GM06990 (cell line): ENCODE results near the gene OR51B6.
"Not testable (repeated sequence)": the region's sequence is repeated elsewhere in the genome, so short reads cannot be mapped to it uniquely, and the experiment has no call there.

ENCODE experiments used
- DNase-seq: peaks from one replicate; pipeline ENCODE4 v3.0.0-alpha.2; 2011; ENCODE audit not compliant: insufficient read length; ENCODE audit errors: extremely low read depth
- H3K27me3 ChIP-seq: replicated peaks from 2 replicates; pipeline ENCODE4 v1.6.0; 2011; ENCODE audit warnings: low read length; ENCODE audit not compliant: control insufficient read depth, insufficient read depth
- H3K36me3 ChIP-seq: 2 replicates; pipeline ENCODE4 v1.5.1; 2011; ENCODE audit warnings: low read length; ENCODE audit not compliant: control insufficient read depth, insufficient read depth
- H3K4me3 ChIP-seq: replicated peaks from 2 replicates; pipeline ENCODE4 v1.5.1; 2011; ENCODE audit warnings: low read depth, mild to moderate bottlenecking, control low read depth, low read length
- CTCF ChIP-seq: IDR thresholded peaks from 2 replicates; pipeline ENCODE4 v1.5.1; 2011; ENCODE audit warnings: low read length, control low read depth, mild to moderate bottlenecking, inconsistent platforms; ENCODE audit not compliant: insufficient read depth, poor library complexity, severe bottlenecking

OR51B6 gene

GRCh38 chr11:5362017-5362625, 10.8 kb downstream of the OR51B6 start:
- no peak for DNase-seq
- Histone ChIP-seq H3K4me3 (no peak overlapping the region), H3K36me3 (no peaks in the 10 kb centered on the region), H3K27me3 (no peaks in the 10 kb centered on the region; the same call in 1 of the 2 replicates)
- no peak for TF ChIP-seq CTCF

GRCh38 chr11:5363679-5364078, 12.4 kb downstream of the OR51B6 start:
- no peak for TF ChIP-seq CTCF
- H3K36me3 ChIP-seq: no peaks in the 10 kb centered on the region
- H3K27me3 ChIP-seq: no peaks in the 10 kb centered on the region; the same call in 1 of the 2 replicates
- H3K4me3 ChIP-seq: no peak overlapping the region
- no peak for DNase-seq

- no peak overlapping the region for H3K4me3 ChIP-seq
- no peak for DNase-seq
- no peak for TF ChIP-seq CTCF
- H3K36me3 ChIP-seq: no peaks in the 10 kb centered on the region
- no peaks in the 10 kb centered on the region; the same call in 1 of the 2 replicates for H3K27me3 ChIP-seq
Observed at GRCh38 chr11:5364214-5364613, 12.9 kb downstream of the OR51B6 start.

DNA sequence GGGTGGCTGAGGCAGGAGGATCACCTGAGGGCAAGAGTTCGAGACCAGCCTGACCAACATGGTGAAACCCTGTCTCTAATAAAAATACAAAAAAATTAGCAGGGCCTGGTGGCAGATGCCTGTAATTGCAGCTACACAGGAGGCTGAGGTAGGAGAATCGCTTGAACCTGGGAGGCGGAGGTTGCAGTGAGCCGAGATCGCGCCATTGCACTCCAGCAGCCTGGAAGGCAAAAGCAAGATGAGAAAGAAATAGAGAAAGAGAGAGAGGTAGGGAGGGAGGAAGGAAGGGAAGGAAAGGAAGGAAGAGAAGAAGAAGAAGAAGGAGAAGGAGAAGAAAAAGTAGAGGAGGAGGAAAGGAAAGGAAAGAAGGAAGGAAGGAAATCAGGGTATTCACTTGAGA, 15.1 kb downstream of the OR51B6 start:
- not testable (repeated sequence) for H3K4me3 ChIP-seq, H3K27me3 ChIP-seq, H3K36me3 ChIP-seq, DNase-seq

GRCh38 chr11:5366856-5367255, 15.5 kb downstream of the OR51B6 start:
- Histone ChIP-seq H3K36me3 (no peaks in the 10 kb centered on the region), H3K4me3 (no peak overlapping the region), H3K27me3 (no peaks in the 10 kb centered on the region; the same call in 1 of the 2 replicates)
- TF ChIP-seq CTCF: no peak
- DNase-seq: no peak

- no peaks in the 10 kb centered on the region for H3K36me3 ChIP-seq
- no peaks in the 10 kb centered on the region; the same call in 1 of the 2 replicates for H3K27me3 ChIP-seq
- no peak overlapping the region for H3K4me3 ChIP-seq
- DNase-seq: no peak
- TF ChIP-seq CTCF: no peak
Observed at GRCh38 chr11:5367448-5368074, 16.3 kb downstream of the OR51B6 start.
